GM12873 (cell line): ENCODE data around the gene MAGEF1.
A peak's percentile ranks its signal among the peaks of the same experiment; 100 is the strongest.

Experiments used
- CTCF ChIP-seq: IDR thresholded peaks from 2 replicates; pipeline ENCODE4 v1.5.1; 2012; ENCODE audit warnings: low read depth, mild to moderate bottlenecking, moderate library complexity, low read length, control low read depth; ENCODE audit not compliant: insufficient read depth; ENCODE audit errors: missing control alignments

MAGEF1 gene

GRCh38 chr3:184748219-184749135 lies 36.6 kb upstream of the MAGEF1 start:
- peak; percentile 52 for TF ChIP-seq CTCF

GRCh38 chr3:184746131-184747120 lies 34.6 kb upstream of the MAGEF1 start:
- no peak for TF ChIP-seq CTCF

- no peak for TF ChIP-seq CTCF
Observed at GRCh38 chr3:184745526-184745925, 33.7 kb upstream of the MAGEF1 start.

GRCh38 chr3:184743248-184743647 lies 31.4 kb upstream of the MAGEF1 start:
- no peak for TF ChIP-seq CTCF

GRCh38 chr3:184742676-184743135 lies 30.8 kb upstream of the MAGEF1 start:
- TF ChIP-seq CTCF, result no peak

- no peak for TF ChIP-seq CTCF
Observed at GRCh38 chr3:184741798-184742675, 30.2 kb upstream of the MAGEF1 start.
